ENCODE measurements around the gene VPS50.
"Not testable (repeated sequence)": the region's sequence is repeated elsewhere in the genome, so short reads cannot be mapped to it uniquely, and the experiment has no call there.

VPS50 gene

DNA sequence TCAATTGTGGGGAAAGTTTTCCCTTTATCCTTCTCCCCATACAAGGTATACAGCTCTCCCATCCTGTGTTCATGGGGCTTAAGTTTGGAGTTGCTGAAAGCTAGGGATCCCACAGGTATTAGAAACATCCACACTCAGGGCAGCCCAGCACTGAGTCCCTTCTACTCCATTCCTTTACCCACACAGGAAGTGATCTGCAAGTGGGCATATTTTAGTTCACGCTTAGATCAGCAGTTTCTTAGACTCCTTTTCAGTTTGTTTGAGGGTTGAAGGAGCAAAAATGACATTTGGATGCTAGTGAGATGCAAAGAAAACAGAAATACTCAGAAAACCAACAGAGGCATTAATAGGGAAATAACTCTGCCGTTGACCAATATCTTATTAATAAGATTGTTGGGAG is 134.7 kb downstream of the VPS50 start:
- no peaks in the 10 kb centered on the region for H3K4me1 ChIP-seq (ENCODE audit: control insufficient read depth, insufficient read depth, low read length, poor library complexity, severe bottlenecking)
- no peak overlapping the region for H3K4me3 ChIP-seq (ENCODE audit: extremely low read depth, insufficient read depth, low read length, poor library complexity, severe bottlenecking)
- no peaks in the 10 kb centered on the region for H3K36me3 ChIP-seq (ENCODE audit: control insufficient read depth, insufficient read depth, low read length)
- WGBS, 2 experiments (ENCODE audit: insufficient coverage in 2 of 2): no CpG with 5 or more reads among the region's 2 CpGs
- no peaks in the 10 kb centered on the region for H3K9me3 ChIP-seq (ENCODE audit: control insufficient read depth, low read length)
- no peak overlapping the region for H3K27ac ChIP-seq (ENCODE audit: low read depth, low read length, severe bottlenecking)

- Histone ChIP-seq H3K9me3 (ENCODE audit: control insufficient read depth, low read length) (no peaks in the 10 kb centered on the region), H3K4me1 (ENCODE audit: control insufficient read depth, insufficient read depth, low read length, poor library complexity, severe bottlenecking) (no peaks in the 10 kb centered on the region), H3K4me3 (ENCODE audit: extremely low read depth, insufficient read depth, low read length, poor library complexity, severe bottlenecking) (no peak overlapping the region), H3K36me3 (ENCODE audit: control insufficient read depth, insufficient read depth, low read length) (no peaks in the 10 kb centered on the region), H3K27ac (ENCODE audit: low read depth, low read length, severe bottlenecking) (no peak overlapping the region)
- WGBS, 2 experiments (ENCODE audit: insufficient coverage in 2 of 2): 50 to 100% methylated on average over 1 of the region's 2 CpGs
Measured at GRCh38 chr7:93367254-93367653, 135.1 kb downstream of the VPS50 start.

DNA sequence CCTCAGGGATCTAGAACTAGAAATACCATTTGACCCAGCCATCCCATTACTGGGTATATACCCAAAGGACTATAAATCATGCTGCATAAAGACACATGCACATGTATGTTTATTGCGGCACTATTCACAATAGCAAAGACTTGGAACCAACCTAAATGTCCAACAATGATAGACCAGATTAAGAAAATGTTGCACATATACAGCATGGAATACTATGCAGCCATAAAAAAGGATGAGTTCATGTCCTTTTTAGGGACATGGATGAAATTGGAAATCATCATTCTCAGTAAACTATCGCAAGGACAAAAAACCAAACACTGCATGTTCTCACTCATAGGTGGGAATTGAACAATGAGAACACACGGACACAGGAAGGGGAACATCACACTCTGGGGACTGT is 138.8 kb downstream of the VPS50 start:
- H3K4me3 ChIP-seq (ENCODE audit: extremely low read depth, insufficient read depth, low read length, poor library complexity, severe bottlenecking); H3K9me3 ChIP-seq (ENCODE audit: control insufficient read depth, low read length); H3K36me3 ChIP-seq (ENCODE audit: control insufficient read depth, insufficient read depth, low read length); H3K27ac ChIP-seq (ENCODE audit: low read depth, low read length, severe bottlenecking); H3K4me1 ChIP-seq (ENCODE audit: control insufficient read depth, insufficient read depth, low read length, poor library complexity, severe bottlenecking): not testable (repeated sequence)
- no CpG with 5 or more reads among the region's 3 CpGs for WGBS, 2 experiments (ENCODE audit: insufficient coverage in 2 of 2)

DNA sequence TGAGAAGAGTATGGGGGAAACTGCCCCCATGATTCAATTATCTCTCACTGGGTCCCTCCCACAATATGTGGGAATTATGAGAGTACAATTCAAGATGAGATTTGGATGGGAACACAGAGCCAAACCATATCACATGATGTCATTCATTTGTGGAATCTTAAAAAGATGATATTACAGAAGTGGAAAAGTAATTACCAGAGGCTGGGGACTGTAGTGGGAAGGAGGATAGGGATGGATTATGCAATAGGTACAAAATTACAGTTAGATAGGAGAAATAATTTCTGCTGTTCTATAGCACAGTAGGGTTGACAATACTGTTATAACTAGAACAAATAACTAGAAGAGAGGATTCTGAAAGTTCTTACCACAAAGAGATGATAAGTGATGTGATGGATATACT is 141.4 kb downstream of the VPS50 start:
- no peak overlapping the region for H3K27ac ChIP-seq (ENCODE audit: low read depth, low read length, severe bottlenecking)
- no peaks in the 10 kb centered on the region for H3K9me3 ChIP-seq (ENCODE audit: control insufficient read depth, low read length)
- no peak overlapping the region for H3K4me3 ChIP-seq (ENCODE audit: extremely low read depth, insufficient read depth, low read length, poor library complexity, severe bottlenecking)
- H3K4me1 ChIP-seq (ENCODE audit: control insufficient read depth, insufficient read depth, low read length, poor library complexity, severe bottlenecking): no peaks in the 10 kb centered on the region
- no peaks in the 10 kb centered on the region for H3K36me3 ChIP-seq (ENCODE audit: control insufficient read depth, insufficient read depth, low read length)

DNA sequence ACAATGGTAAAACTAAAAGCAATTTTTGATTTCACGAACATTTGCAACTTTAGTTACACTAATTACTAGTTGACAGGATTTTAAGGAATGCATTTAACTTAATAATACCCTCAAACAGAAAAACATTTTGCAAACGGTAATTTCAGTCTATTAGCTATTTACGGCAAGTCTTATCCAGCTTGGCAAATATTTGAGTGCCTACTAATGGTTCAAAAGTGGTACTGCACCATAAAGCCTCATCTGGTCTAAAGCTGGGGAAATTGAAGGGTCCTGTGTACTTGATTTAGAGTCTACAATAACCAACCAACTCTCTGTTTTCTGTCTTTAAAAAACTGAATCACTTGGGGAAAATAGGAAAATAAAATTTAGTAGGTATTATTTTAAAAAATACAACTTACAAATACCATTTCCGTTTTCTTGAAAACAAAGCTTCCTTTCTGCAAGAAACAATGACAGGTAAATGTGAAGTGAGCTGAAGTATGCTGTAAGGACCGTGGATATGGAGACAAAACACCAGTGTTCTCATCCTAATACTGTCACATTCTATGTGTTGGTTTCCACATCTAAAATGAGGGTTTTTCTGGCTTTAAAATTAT is 142.3 kb downstream of the VPS50 start:
- Histone ChIP-seq H3K9me3 (ENCODE audit: control insufficient read depth, low read length) (no peaks in the 10 kb centered on the region), H3K27ac (ENCODE audit: low read depth, low read length, severe bottlenecking) (no peak overlapping the region), H3K36me3 (ENCODE audit: control insufficient read depth, insufficient read depth, low read length) (no peaks in the 10 kb centered on the region), H3K4me3 (ENCODE audit: extremely low read depth, insufficient read depth, low read length, poor library complexity, severe bottlenecking) (no peak overlapping the region), H3K4me1 (ENCODE audit: control insufficient read depth, insufficient read depth, low read length, poor library complexity, severe bottlenecking) (no peaks in the 10 kb centered on the region)
- WGBS, 2 experiments (ENCODE audit: insufficient coverage in 2 of 2): no CpG with 5 or more reads among the region's 5 CpGs

DNA sequence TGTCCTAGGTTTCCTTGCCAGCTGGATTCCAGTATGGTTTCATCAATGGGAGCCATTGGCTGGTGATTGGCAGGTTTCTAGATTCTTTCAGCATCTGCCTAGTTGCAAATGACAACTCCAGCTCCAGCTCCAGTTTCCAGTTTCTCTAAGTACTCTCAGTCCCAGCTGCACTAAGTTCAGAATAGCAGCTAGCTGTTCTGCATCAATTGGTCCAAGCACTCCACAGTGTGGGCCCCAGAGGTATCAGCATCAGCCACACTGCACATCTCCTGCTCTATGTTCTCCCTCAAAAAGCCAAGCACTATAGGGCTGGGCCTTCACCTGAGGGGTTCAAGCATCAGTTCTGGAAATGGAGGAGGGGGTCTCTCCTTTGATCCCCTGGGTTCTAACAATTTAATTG is 143.4 kb downstream of the VPS50 start:
- Histone ChIP-seq H3K4me1 (ENCODE audit: control insufficient read depth, insufficient read depth, low read length, poor library complexity, severe bottlenecking) (no peaks in the 10 kb centered on the region), H3K27ac (ENCODE audit: low read depth, low read length, severe bottlenecking) (no peak overlapping the region), H3K9me3 (ENCODE audit: control insufficient read depth, low read length) (no peaks in the 10 kb centered on the region), H3K36me3 (ENCODE audit: control insufficient read depth, insufficient read depth, low read length) (no peaks in the 10 kb centered on the region), H3K4me3 (ENCODE audit: extremely low read depth, insufficient read depth, low read length, poor library complexity, severe bottlenecking) (no peak overlapping the region)

DNA sequence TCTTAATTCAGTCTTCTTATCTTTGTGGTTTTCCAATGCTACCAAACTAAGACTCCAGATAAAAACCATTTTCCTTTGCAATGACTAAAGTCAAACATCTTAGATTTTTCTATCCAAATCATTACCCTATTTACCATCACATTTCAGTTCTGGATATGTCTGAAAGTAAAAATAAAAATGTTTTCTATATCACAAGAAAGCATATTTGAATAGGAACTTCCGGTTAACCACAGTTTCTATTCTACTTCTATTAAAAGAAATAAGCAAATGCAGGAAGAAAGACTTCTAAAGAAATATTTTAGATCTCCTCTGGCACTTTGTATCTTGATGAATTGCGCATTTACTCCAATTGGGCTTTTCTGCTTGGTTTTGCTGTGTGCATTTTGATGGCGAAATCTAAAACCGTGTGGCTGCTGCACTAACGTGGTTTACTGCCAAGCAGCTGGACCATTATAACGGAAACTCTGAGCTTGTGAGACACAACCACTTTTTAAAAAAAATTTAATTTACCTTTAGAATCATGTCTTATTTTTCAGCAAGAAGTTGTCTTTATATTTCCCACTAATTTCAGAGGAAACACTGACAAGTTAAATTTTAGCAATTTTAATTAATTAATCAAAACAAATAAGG is 146.1 kb downstream of the VPS50 start:
- no peak overlapping the region for H3K27ac ChIP-seq (ENCODE audit: low read depth, low read length, severe bottlenecking)
- no peaks in the 10 kb centered on the region for H3K4me1 ChIP-seq (ENCODE audit: control insufficient read depth, insufficient read depth, low read length, poor library complexity, severe bottlenecking)
- 95 to 100% methylated on average over 3 to 6 of the region's 6 CpGs for WGBS, 2 experiments (ENCODE audit: insufficient coverage in 2 of 2)
- H3K9me3 ChIP-seq (ENCODE audit: control insufficient read depth, low read length): no peaks in the 10 kb centered on the region
- H3K36me3 ChIP-seq (ENCODE audit: control insufficient read depth, insufficient read depth, low read length): no peaks in the 10 kb centered on the region
- H3K4me3 ChIP-seq (ENCODE audit: extremely low read depth, insufficient read depth, low read length, poor library complexity, severe bottlenecking): no peak overlapping the region

DNA sequence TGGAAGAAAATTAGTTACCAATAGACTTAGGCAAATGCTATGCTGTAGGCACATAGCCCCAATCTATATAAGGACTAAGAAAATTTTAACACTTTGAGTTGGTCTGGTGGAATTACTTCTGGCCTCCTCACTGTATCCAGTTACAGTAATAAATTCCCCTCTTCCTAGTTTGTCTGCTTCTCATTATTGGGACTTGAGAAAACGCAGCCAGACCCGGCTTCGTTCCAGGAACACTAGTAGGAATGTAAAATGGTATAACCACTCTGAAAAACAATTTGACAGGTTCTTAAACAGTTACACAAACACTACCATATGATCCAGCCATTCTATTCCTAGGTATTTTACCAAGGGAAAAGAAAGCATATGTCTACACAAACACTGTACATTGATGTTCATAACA is 150.2 kb downstream of the VPS50 start:
- Histone ChIP-seq H3K9me3 (ENCODE audit: control insufficient read depth, low read length) (no peaks in the 10 kb centered on the region), H3K27ac (ENCODE audit: low read depth, low read length, severe bottlenecking) (no peak overlapping the region), H3K36me3 (ENCODE audit: control insufficient read depth, insufficient read depth, low read length) (no peaks in the 10 kb centered on the region), H3K4me1 (ENCODE audit: control insufficient read depth, insufficient read depth, low read length, poor library complexity, severe bottlenecking) (no peaks in the 10 kb centered on the region), H3K4me3 (ENCODE audit: extremely low read depth, insufficient read depth, low read length, poor library complexity, severe bottlenecking) (no peak overlapping the region)
- WGBS, 2 experiments (ENCODE audit: insufficient coverage in 2 of 2): no CpG with 5 or more reads among the region's 3 CpGs

GRCh38 chr7:93390660-93391059 is 158.5 kb downstream of the VPS50 start:
- Histone ChIP-seq H3K9me3 (ENCODE audit: control insufficient read depth, low read length) (no peaks in the 10 kb centered on the region), H3K4me1 (ENCODE audit: control insufficient read depth, insufficient read depth, low read length, poor library complexity, severe bottlenecking) (no peaks in the 10 kb centered on the region), H3K36me3 (ENCODE audit: control insufficient read depth, insufficient read depth, low read length) (no peaks in the 10 kb centered on the region), H3K4me3 (ENCODE audit: extremely low read depth, insufficient read depth, low read length, poor library complexity, severe bottlenecking) (no peak overlapping the region), H3K27ac (ENCODE audit: low read depth, low read length, severe bottlenecking) (no peak overlapping the region)
- 97% methylated on average over 3 of the region's 3 CpGs; no CpG with 5 or more reads in 1 of the 2 experiments for WGBS, 2 experiments (ENCODE audit: insufficient coverage in 2 of 2)

DNA sequence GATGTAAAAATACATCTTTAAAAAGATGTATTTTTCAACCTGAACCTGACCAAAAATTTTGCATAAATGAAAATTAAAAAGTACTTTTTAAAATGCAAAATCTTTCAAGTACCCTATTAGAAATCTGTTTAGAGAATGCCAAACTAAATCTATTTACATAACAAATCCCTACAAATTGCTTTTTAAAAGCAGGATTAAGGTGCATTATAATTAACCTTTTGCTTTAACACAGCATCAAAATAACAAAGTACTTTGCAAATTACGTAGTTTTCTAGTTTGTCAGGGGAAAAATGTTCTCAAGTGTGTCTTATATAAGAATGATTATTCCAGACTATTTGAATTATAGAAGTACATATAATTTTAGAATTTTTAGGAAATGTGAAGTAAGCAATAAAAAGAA is 160.8 kb downstream of the VPS50 start:
- no CpG with 5 or more reads among the region's 1 CpG for WGBS, 2 experiments (ENCODE audit: insufficient coverage in 2 of 2)
- Histone ChIP-seq H3K9me3 (ENCODE audit: control insufficient read depth, low read length) (no peaks in the 10 kb centered on the region), H3K27ac (ENCODE audit: low read depth, low read length, severe bottlenecking) (no peak overlapping the region), H3K4me1 (ENCODE audit: control insufficient read depth, insufficient read depth, low read length, poor library complexity, severe bottlenecking) (no peaks in the 10 kb centered on the region), H3K36me3 (ENCODE audit: control insufficient read depth, insufficient read depth, low read length) (no peaks in the 10 kb centered on the region), H3K4me3 (ENCODE audit: extremely low read depth, insufficient read depth, low read length, poor library complexity, severe bottlenecking) (no peak overlapping the region)

DNA sequence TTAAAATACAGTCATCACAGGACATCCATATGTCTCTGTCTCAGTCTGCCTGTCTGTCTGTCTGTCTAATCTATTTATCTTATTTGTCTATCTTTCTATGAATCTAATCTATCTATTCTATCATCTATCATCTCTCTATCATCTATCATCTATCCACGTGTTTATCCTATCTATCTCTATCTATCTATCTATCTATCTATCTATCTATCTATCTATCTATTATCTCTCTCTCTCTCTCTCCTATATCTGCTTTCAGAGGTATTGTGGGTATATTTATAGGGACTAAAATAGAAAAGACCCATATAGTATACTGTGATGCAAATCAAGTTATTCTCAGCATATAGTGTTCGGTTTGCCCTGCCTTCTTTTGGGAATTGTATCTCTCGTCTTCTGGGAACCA is 167.5 kb downstream of the VPS50 start:
- Histone ChIP-seq H3K27ac (ENCODE audit: low read depth, low read length, severe bottlenecking) (no peak overlapping the region), H3K9me3 (ENCODE audit: control insufficient read depth, low read length) (no peaks in the 10 kb centered on the region)
- 63 to 96% methylated on average over 2 to 3 of the region's 3 CpGs for WGBS, 2 experiments (ENCODE audit: insufficient coverage in 2 of 2)

More for the DNA sequence above, 167.5 kb downstream of the VPS50 start:
- Histone ChIP-seq H3K4me3 (ENCODE audit: extremely low read depth, insufficient read depth, low read length, poor library complexity, severe bottlenecking) (no peak overlapping the region), H3K36me3 (ENCODE audit: control insufficient read depth, insufficient read depth, low read length) (no peaks in the 10 kb centered on the region), H3K4me1 (ENCODE audit: control insufficient read depth, insufficient read depth, low read length, poor library complexity, severe bottlenecking) (peaks cover 3% of the 10 kb centered on the region)
